Measurements from ENCODE around the gene DTX4.
A peak's percentile ranks its signal among the peaks of the same experiment; 100 is the strongest.

The DTX4 gene

GRCh38 chr11:59141673-59142460 lies 30.1 kb upstream of the DTX4 start:
- peak overlapping the region; percentile 94 for H3K4me3 ChIP-seq (ENCODE audit: low read depth, low read length)
- in situ Hi-C loops (cut with HindIII; ENCODE audit: low sequenced_read_pairs) = no loop called here
- TF ChIP-seq CTCF (IDR thresholded peaks at IDR 0.05; ENCODE audit: low read depth, low read length) = no peak

GRCh38 chr11:59142530-59143507 lies 29.1 kb upstream of the DTX4 start, which contains the start of gene FAM111A:
Gene FAM111A, plus strand, starts transcription at chr11:59142856. Its CDS starts 6,017 bp downstream, at chr11:59148873.
- TF ChIP-seq CTCF (IDR thresholded peaks at IDR 0.05; ENCODE audit: low read depth, low read length) = peak; percentile 48
- in situ Hi-C loops (cut with HindIII; ENCODE audit: low sequenced_read_pairs) = no loop called here
- peak; percentile 88 for DNase-seq (ENCODE audit: low read depth, low spot score)
- H3K4me3 ChIP-seq (ENCODE audit: low read depth, low read length) = peak within 1 kb of the TSS; percentile 94

More at GRCh38 chr11:59141673-59142460, 30.1 kb upstream of the DTX4 start:
- peak; percentile 43 for DNase-seq (ENCODE audit: low read depth, low spot score)

GRCh38 chr11:59144096-59144495 lies 27.8 kb upstream of the DTX4 start:
- in situ Hi-C loops (cut with HindIII; ENCODE audit: low sequenced_read_pairs) = no loop called here
- DNase-seq (ENCODE audit: low read depth, low spot score) = peak; percentile 38
- peak overlapping the region; percentile 51 for H3K4me3 ChIP-seq (ENCODE audit: low read depth, low read length)
- TF ChIP-seq CTCF (IDR thresholded peaks at IDR 0.05; ENCODE audit: low read depth, low read length) = no peak

GRCh38 chr11:59144579-59145345 lies 27.2 kb upstream of the DTX4 start:
- H3K4me3 ChIP-seq (ENCODE audit: low read depth, low read length) = peak overlapping the region; percentile 51
- peak; percentile 82 for DNase-seq (ENCODE audit: low read depth, low spot score)
- in situ Hi-C loops (cut with HindIII; ENCODE audit: low sequenced_read_pairs) = no loop called here
- TF ChIP-seq CTCF (IDR thresholded peaks at IDR 0.05; ENCODE audit: low read depth, low read length) = peak; percentile 16

- no peak for TF ChIP-seq CTCF (IDR thresholded peaks at IDR 0.05; ENCODE audit: low read depth, low read length)
- in situ Hi-C loops (cut with HindIII; ENCODE audit: low sequenced_read_pairs) = no loop called here
- peak; percentile 2 for DNase-seq (ENCODE audit: low read depth, low spot score)
- H3K4me3 ChIP-seq (ENCODE audit: low read depth, low read length) = peak overlapping the region; percentile 51
These were observed 26.4 kb upstream of the DTX4 start for GRCh38 chr11:59145534-59145933.

- no peak for DNase-seq (ENCODE audit: low read depth, low spot score)
- TF ChIP-seq CTCF (IDR thresholded peaks at IDR 0.05; ENCODE audit: low read depth, low read length) = no peak
- in situ Hi-C loops (cut with HindIII; ENCODE audit: low sequenced_read_pairs) = no loop called here
- no peak overlapping the region for H3K4me3 ChIP-seq (ENCODE audit: low read depth, low read length)
These were observed 20.2 kb upstream of the DTX4 start for GRCh38 chr11:59151761-59152160.
